GM18873 (cell line): ENCODE results near the gene RPL21.
"Not testable (repeated sequence)": the region's sequence is repeated elsewhere in the genome, so short reads cannot be mapped to it uniquely, and the experiment has no call there.

Source experiments
- ATAC-seq: cut with Tn5 transposase; IDR thresholded peaks from one replicate; pipeline ENCODE4 v1.9.1; 2021; ENCODE audit warnings: mild to moderate bottlenecking, moderate library complexity, moderate number of reproducible peaks; ENCODE audit not compliant: unreplicated experiment, low FRiP score

Gene RPL21

GRCh38 chr13:27283906-27284493 lies 32.6 kb downstream of the RPL21 start:
- no peak for ATAC-seq

DNA sequence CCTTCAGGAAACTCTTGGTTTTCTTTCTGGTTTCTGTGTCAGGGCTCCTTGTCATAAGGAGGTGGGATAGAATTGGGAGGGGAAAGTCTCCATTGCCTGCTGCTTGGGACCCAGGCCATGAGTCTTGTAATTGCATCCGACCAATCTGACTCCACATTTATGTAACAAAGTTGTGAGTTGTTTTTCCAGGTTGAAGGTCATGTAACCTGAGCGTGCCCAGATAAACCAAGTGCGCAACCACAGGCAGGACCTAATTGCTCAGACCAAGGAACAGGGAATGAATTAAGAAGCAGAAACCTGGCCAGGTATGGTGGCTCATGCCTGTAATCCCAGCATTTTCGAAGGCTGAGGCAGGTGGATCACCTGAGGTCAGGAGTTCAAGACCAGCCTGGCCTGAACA lies 37.0 kb downstream of the RPL21 start:
- no peak for ATAC-seq

DNA sequence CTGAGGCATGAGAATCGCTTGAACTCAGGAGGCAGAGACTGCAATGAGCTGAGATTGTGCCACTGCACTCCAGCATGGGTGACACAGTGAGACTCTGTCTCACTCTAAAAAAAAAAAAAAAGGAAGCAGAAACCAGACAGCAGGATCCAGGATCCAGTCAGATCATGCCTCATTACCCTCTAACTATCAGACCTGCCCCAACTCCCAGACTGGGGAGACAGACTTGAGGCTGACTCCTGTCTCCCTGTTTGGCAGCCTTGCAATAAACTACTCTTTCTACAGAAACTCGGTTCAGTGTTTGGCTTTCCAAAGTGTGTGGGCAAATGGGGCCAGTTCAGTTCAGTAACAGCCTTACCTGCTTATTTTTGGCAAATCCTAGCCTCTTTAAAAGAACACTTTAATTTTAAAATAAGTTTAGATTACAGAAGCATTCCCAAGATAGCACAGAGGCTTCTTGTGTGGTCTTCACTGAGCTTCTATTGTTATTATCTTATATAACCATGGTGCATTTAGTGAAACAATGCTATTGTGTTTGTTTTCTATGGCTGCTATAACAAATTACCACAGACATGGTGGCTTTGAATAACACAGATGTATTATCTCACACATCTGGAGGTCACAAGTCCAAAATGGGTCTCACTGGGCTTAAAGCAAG lies 37.8 kb downstream of the RPL21 start:
- no peak for ATAC-seq

GRCh38 chr13:27290715-27291114 lies 39.4 kb downstream of the RPL21 start:
- no peak for ATAC-seq

DNA sequence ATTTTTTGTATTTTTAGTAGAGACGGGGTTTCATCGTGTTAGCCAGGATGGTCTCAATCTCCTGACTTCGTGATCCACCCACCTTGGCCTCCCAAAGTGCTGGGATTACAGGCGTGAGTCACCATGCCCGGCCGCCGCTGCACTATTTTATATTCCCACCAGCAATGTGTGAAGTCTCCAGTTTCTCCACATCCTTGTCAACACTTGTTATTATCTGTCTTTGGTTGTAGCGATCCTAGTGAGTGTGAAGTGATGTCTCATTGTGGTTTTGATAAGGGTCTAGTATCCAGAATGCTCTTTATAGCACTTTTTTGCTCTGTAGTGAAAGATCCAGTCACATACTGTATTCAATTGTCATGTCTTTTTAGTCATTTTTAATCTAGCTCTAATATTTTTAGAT lies 40.6 kb downstream of the RPL21 start:
- ATAC-seq, result not testable (repeated sequence)

- no peak for ATAC-seq
These were observed 41.8 kb downstream of the RPL21 start for GRCh38 chr13:27293076-27293691.

DNA sequence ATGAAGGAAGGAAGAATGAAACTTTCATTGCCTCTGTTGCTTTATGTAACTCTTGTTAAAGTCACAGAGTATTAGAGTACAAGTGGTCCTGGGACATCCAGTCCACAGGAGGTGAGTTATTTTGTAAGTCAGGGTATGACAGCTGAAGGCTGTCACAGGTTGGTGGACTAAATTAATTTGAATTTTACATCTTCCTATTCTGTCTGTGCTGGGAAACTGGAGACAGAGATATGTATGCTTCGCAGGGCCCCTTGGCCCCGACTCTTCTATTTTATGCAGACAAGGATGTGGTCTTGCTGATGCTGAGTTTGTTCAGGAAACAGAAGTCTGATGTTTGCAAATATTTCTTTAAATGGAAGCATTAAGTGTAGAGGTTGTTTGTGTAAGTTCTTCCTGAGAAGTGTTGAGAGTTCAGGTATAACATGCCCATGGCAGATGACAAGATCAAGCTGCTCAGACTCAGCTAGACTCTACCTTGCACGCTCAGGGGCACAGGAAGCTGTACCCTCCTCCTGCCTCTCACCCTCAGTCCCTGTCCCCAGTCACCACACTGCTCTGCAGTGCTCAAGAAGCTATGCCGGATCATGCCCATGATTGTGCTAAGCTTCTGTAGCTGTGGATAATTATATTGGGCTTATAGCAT lies 42.6 kb downstream of the RPL21 start:
- no peak for ATAC-seq

GRCh38 chr13:27295096-27295495 lies 43.7 kb downstream of the RPL21 start:
- no peak for ATAC-seq

DNA sequence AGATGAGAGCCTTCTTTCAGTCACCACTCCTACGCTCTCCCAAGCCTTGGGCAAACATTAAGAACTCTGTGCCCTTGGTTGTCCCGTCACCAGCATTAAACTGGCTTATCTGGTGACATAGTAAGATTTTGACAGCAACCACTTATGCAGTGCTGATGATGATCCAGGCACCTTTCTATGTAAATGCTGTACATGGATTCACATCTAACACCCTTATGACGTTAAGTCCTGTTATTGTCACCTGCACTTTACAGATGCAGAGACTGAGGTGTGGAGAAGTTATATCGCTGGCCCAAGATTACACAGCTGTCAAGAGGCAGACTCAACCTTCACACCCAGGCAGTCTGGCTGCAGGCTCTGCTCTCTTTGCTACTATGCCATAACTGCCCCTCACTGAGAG lies 44.3 kb downstream of the RPL21 start:
- ATAC-seq, result no peak

DNA sequence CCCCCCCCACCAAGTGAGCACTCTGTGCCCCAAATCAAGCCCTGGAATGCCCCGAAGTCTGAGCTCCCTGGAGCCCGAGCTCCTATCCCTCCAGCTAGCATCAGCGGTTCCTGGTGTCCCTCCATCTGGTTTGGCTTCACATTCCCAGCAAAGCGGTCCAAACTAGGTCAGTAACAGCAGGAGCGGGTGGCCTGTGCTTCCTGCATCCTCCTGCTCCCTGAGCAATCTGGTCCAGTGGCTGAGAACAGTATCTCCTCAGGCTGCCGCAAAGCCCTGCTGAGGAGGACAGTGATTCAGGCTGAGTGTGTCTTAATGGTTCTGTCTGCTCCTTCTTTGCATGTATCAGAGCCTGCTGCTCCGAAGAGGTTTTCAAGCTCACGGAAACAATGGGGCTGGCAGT lies 45.1 kb downstream of the RPL21 start:
- ATAC-seq, result no peak

DNA sequence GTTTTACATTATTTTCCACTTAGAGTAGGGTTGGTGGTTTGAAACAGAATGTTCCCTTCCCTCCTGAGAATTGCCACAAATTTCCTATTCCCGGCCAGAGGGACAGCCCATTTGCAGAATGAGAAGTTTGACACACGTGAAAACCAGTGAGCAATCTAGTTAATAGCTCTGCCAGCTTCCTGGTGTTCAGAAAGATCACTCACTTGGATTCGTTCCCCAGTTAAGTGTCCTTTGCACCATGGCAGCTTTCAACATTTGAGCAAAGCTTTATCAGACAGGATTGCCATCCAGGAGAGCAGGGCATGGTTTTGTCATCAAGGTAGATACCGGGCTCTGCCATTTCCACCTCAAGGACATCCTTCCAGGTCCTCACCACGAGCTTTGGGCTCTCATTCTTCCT lies 47.5 kb downstream of the RPL21 start:
- no peak for ATAC-seq

DNA sequence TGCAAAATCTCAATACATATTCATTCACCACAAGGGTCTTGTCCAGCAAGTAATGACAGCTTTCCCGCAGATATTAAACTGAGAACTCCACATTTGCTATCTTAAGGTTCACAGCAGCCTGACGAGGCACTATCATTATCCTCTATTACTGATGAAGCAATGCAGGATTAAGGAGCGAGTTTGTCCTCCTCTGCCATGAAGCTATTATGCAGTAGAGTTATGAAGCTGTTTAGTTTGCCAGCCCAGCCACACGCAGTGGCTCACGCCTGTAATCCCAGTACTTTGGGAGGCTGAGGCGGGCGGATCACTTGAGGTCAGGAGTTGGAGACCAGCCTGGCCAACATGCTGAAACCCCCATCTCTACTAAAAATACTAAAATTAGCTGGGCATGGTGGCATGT lies 49.0 kb downstream of the RPL21 start:
- ATAC-seq, result not testable (repeated sequence)

DNA sequence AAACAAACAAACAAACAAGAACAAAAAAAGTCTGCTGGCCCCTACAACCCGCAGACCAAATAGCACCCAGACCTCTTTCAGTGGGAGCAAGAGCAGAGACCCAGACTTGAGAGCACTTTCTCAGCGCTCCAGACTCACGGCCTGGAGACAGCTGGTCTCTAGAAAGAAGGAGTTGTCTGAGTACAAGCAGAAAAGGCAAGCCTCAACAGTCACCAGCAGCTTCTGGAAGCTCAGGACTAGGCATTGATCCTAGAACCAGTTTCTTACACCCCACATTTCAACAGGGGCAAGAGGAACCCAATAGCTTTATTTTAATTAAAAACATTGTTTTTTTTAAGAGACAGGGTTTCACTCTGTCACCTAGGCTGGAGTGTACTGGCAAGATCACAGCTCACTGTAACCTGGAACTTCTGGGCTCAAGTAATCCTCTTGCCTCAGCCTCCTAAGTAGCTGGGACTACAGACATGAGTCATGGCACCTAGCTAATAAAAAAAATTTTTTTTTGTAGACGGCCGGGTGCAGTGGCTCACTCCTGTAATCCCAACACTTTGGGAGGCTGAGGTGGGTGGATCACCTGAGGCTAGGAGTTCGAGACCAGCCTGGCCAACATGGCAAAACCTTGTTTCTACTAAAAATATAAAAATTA lies 49.7 kb downstream of the RPL21 start:
- ATAC-seq, result no peak

- ATAC-seq, result no peak
These were observed 51.4 kb downstream of the RPL21 start for GRCh38 chr13:27302643-27303262.

- ATAC-seq, result no peak
These were observed 52.7 kb downstream of the RPL21 start for GRCh38 chr13:27304099-27304498.

- ATAC-seq, result no peak
These were observed 53.3 kb downstream of the RPL21 start for GRCh38 chr13:27304611-27305010.
